Prostate gland (tissue), 2 donors: Measurements from ENCODE around the gene TMEM44. TPM values are rescaled to one million over a fixed set of nuclear protein-coding genes. Genes with fewer than 3 reads are reported as not detected.

Experiments
- DNase-seq: peaks from one replicate; pipeline ENCODE4 v3.0.0-alpha.2; 2019; ENCODE audit warnings: low spot score
- H3K27ac ChIP-seq, 2 donors: fragments of 200-600 bp; sonication (generic); 2 replicates each; pipeline ENCODE4 v1.5.1; 2017 to 2019
- H3K27me3 ChIP-seq: fragments of 200-600 bp; sonication (generic); replicated peaks from 2 replicates; pipeline ENCODE4 v1.5.1; 2019; ENCODE audit not compliant: insufficient read depth
- H3K36me3 ChIP-seq, 2 donors: fragments of 200-600 bp; sonication (generic); 1 replicate in 1 of 2; 2 replicates in 1 of 2; pipeline versions ENCODE4 v1.5.1 to v1.8.1; 2017 to 2019
- H3K4me1 ChIP-seq: fragments of 200-600 bp; sonication (generic); replicated peaks from 2 replicates; pipeline ENCODE4 v1.5.1; 2019
- H3K4me3 ChIP-seq, 2 donors: fragments of 200-600 bp; sonication (generic); 2 replicates each; pipeline ENCODE4 v1.5.1; 2017 to 2019
- H3K9me3 ChIP-seq: fragments of 200-600 bp; sonication (generic); 2 replicates; pipeline ENCODE4 v1.5.1; 2017
- POLR2A ChIP-seq: fragments of 450-650 bp; IDR thresholded peaks from one replicate; pipeline ENCODE4 v1.6.1; 2016; ENCODE audit warnings: antibody characterized with exemption, mild to moderate bottlenecking
- POLR2AphosphoS5 ChIP-seq: sonication (generic); formaldehyde crosslinking; IDR thresholded peaks from one replicate; pipeline ENCODE4 v1.6.1; 2017; ENCODE audit warnings: antibody characterized with exemption
- WGBS: methylation state at CpG from one replicate; pipeline ENCODE4 v1.1.5; 2018; 5-methylcytosine and 5-hydroxymethylcytosine counted together
- intact Hi-C: fragments of 100-400 bp; cut with DNase I; formaldehyde crosslinking; loops from one replicate; pipeline ENCODE4 v1.14.2; 2022
- total RNA-seq, 2 donors: library from RNA; depleted of rRNA; stranded (reverse); fragments of >200 nt; gene quantifications; one replicate each; pipeline ENCODE4 v1.1.0, GENCODE V29; 2016
- TF ChIP-seq, protein P1 (sequence below), 4 experiments: fragments of 200-600 bp in 2 of 4; fragments of 450-650 bp in 2 of 4; sonication (generic) in 2 of 4; IDR thresholded peaks; 1 replicate in 3 of 4; 2 replicates in 1 of 4; pipeline ENCODE4 v1.5.1; 2016 to 2019; ENCODE audit warnings: antibody characterized with exemption in 4 of 4, mild to moderate bottlenecking in 2 of 4, moderate library complexity in 2 of 4

TMEM44 gene
- total RNA-seq, 2 donors from 2014 or later = 11.0 to 11.1 TPM

GRCh38 chr3:194621947-194622346 lies 11.3 kb downstream of the TMEM44 start:
- Histone ChIP-seq H3K4me1 (no peaks in the 10 kb centered on the region), H3K27ac (no peak overlapping the region), H3K27me3 (no peaks in the 10 kb centered on the region), H3K9me3 (no peaks in the 10 kb centered on the region), H3K36me3 (no peaks in the 10 kb centered on the region), H3K4me3 (no peak overlapping the region)
- TF ChIP-seq POLR2AphosphoS5 (no peak), POLR2A (no peak)
- TF ChIP-seq, protein P1, sequence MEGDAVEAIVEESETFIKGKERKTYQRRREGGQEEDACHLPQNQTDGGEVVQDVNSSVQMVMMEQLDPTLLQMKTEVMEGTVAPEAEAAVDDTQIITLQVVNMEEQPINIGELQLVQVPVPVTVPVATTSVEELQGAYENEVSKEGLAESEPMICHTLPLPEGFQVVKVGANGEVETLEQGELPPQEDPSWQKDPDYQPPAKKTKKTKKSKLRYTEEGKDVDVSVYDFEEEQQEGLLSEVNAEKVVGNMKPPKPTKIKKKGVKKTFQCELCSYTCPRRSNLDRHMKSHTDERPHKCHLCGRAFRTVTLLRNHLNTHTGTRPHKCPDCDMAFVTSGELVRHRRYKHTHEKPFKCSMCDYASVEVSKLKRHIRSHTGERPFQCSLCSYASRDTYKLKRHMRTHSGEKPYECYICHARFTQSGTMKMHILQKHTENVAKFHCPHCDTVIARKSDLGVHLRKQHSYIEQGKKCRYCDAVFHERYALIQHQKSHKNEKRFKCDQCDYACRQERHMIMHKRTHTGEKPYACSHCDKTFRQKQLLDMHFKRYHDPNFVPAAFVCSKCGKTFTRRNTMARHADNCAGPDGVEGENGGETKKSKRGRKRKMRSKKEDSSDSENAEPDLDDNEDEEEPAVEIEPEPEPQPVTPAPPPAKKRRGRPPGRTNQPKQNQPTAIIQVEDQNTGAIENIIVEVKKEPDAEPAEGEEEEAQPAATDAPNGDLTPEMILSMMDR (IDR thresholded peaks at IDR 0.05) = no peak
- DNase-seq = no peak
- intact Hi-C loops = no loop called here
- WGBS = 88% methylated on average over 14 of the region's 14 CpGs

DNA sequence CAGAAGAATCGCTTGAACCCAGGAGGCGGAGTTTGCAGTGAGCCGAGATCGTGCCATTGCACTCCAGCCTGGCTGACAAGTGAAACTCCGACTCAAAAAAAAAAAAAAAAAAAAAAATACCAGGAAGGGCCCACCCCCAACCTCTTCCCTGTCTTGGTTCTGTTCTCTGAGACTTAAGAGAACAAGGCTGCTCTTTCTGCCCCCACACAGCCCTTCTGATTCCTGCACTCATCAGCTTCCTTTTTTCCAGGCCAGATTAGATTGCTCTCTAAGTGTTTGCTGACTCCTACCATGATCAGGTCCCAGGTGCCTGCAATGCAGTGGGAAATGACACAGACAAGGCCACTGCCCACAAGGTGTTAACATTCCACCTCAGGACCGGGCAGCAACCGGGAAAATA lies 13.0 kb downstream of the TMEM44 start:
- TF ChIP-seq, protein P1 (IDR thresholded peaks at IDR 0.05) = no peak
- TF ChIP-seq POLR2AphosphoS5 = no peak
- TF ChIP-seq POLR2A = no peak
- DNase-seq = no peak
- intact Hi-C loops = no loop called here
- Histone ChIP-seq H3K36me3 (no peaks in the 10 kb centered on the region), H3K27ac (no peak overlapping the region), H3K9me3 (no peaks in the 10 kb centered on the region), H3K4me3 (no peak overlapping the region), H3K27me3 (no peaks in the 10 kb centered on the region), H3K4me1 (no peaks in the 10 kb centered on the region)
- 92% methylated on average over 7 of the region's 7 CpGs for WGBS

- 95% methylated on average over 9 of the region's 9 CpGs for WGBS
- TF ChIP-seq, protein P1 (IDR thresholded peaks at IDR 0.05) = no peak
- TF ChIP-seq POLR2AphosphoS5 = no peak
- TF ChIP-seq POLR2A = no peak
Observed at GRCh38 chr3:194619741-194620140, 13.5 kb downstream of the TMEM44 start.

DNA sequence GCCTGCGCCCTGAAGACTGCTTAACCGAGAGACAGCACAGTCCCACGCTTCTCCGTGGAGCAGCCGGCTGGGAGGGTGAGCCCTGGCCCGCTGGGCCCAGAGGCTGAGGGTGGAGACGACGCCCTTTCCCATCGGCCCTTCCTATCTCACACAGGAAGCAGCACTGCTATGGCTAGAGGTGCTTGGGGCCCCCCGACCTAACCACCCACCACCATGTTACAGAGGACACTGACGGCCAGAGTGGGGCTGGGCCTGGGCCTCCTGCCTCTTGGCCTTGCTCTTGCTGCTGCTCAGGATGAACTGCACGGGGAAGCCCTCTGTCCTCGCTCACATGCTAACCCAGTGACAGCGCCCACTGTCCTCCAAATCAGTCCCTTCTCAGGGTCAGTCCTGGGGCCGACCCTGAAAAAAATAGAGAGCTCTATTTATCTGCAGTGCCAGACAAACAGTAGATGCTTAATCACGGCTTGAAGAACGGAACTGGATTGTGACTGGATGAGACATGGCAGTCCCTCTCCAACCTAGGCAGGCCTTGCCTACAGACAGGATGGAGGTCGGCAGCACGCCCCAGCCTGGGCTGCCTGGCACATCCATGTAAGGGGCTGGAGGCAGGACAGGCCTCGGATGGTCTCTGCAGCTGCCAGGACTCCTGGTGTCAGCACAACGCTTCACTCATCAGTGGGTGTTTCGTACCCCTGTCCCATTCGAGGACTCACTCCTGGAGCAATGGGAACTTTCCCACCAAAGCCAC lies 14.2 kb downstream of the TMEM44 start:
- Histone ChIP-seq H3K4me3 (no peak overlapping the region), H3K9me3 (no peaks in the 10 kb centered on the region), H3K27ac (no peak overlapping the region), H3K4me1 (no peaks in the 10 kb centered on the region), H3K27me3 (no peaks in the 10 kb centered on the region), H3K36me3 (no peaks in the 10 kb centered on the region)
- TF ChIP-seq POLR2A (no peak), POLR2AphosphoS5 (no peak)
- TF ChIP-seq, protein P1 (IDR thresholded peaks at IDR 0.05) = no peak
- no peak for DNase-seq
- intact Hi-C loops = no loop called here
- WGBS = 88% methylated on average over 23 of the region's 23 CpGs

More at GRCh38 chr3:194619741-194620140, 13.5 kb downstream of the TMEM44 start:
- no peaks in the 10 kb centered on the region for H3K9me3 ChIP-seq
- intact Hi-C loops = no loop called here
- no peak overlapping the region for H3K4me3 ChIP-seq
- DNase-seq = no peak
- no peaks in the 10 kb centered on the region for H3K4me1 ChIP-seq
- no peaks in the 10 kb centered on the region for H3K27me3 ChIP-seq
- no peaks in the 10 kb centered on the region for H3K36me3 ChIP-seq
- H3K27ac ChIP-seq = no peak overlapping the region

- Histone ChIP-seq H3K9me3 (no peaks in the 10 kb centered on the region), H3K36me3 (no peaks in the 10 kb centered on the region), H3K27me3 (no peaks in the 10 kb centered on the region), H3K27ac (no peak overlapping the region), H3K4me1 (no peaks in the 10 kb centered on the region), H3K4me3 (no peak overlapping the region)
- no peak for DNase-seq
- intact Hi-C loops = no loop called here
- 82% methylated on average over 9 of the region's 9 CpGs for WGBS
- TF ChIP-seq POLR2AphosphoS5 = no peak
- TF ChIP-seq POLR2A = no peak
- TF ChIP-seq, protein P1 (IDR thresholded peaks at IDR 0.05) = no peak
Observed at GRCh38 chr3:194617827-194618226, 15.4 kb downstream of the TMEM44 start.
